SK-N-SH treated with all-trans-retinoic acid at 6 μM for 48 hours (cell line): ENCODE measurements around the gene RAMP1.

Experiments used
- ATAC-seq: fragments of 200-7000 bp; cut with Tn5 transposase; 3 replicates; pipeline ENCODE4 v1.9.1; 2020; ENCODE audit warnings: mild to moderate bottlenecking, moderate library complexity
- ARNTL ChIP-seq: fragments of 450-650 bp; formaldehyde crosslinking; IDR thresholded peaks from 2 replicates; pipeline ENCODE4 v1.5.0; 2020; ENCODE audit warnings: low read depth, mild to moderate bottlenecking, moderate library complexity, borderline replicate concordance
- BACH2 ChIP-seq: fragments of 250-450 bp; sonication (Bioruptor Pico); IDR thresholded peaks from 2 replicates; pipeline ENCODE4 v1.9.0; 2021; ENCODE audit warnings: mild to moderate bottlenecking, borderline replicate concordance
- CREB5 ChIP-seq: fragments of 250-450 bp; sonication (Bioruptor Pico); IDR thresholded peaks from 2 replicates; pipeline ENCODE4 v1.5.1; 2020; ENCODE audit warnings: low read depth, mild to moderate bottlenecking, moderate library complexity
- CSDC2 ChIP-seq: fragments of 250-450 bp; sonication (Bioruptor Pico); IDR thresholded peaks from 2 replicates; pipeline ENCODE4 v1.5.0; 2020; ENCODE audit warnings: mild to moderate bottlenecking, moderate library complexity
- CSRNP3 ChIP-seq: fragments of 250-450 bp; sonication (Bioruptor Pico); IDR thresholded peaks from 2 replicates; pipeline ENCODE4 v1.5.1; 2021; ENCODE audit warnings: mild to moderate bottlenecking, moderate library complexity
- GLIS3 ChIP-seq: fragments of 250-450 bp; sonication (Bioruptor Pico); IDR thresholded peaks from 2 replicates; pipeline ENCODE4 v1.5.0; 2020; ENCODE audit warnings: mild to moderate bottlenecking, moderate library complexity
- ISL1 ChIP-seq: fragments of 250-450 bp; sonication (Bioruptor Pico); IDR thresholded peaks from 2 replicates; pipeline ENCODE4 v2.1.2; 2022; ENCODE audit warnings: mild to moderate bottlenecking, moderate library complexity
- OSR1 ChIP-seq: fragments of 250-450 bp; sonication (Bioruptor Pico); IDR thresholded peaks from 2 replicates; pipeline ENCODE4 v1.8.0; 2022; ENCODE audit warnings: moderate library complexity, mild to moderate bottlenecking, inconsistent platforms
- POU6F1 ChIP-seq: fragments of 250-450 bp; sonication (Bioruptor Pico); IDR thresholded peaks from 2 replicates; pipeline ENCODE4 v1.8.0; 2021; ENCODE audit warnings: low read depth, mild to moderate bottlenecking, moderate library complexity, borderline replicate concordance
- RARB ChIP-seq: fragments of 250-450 bp; sonication (Bioruptor Pico); IDR thresholded peaks from 2 replicates; pipeline ENCODE4 v1.8.0; 2021; ENCODE audit warnings: mild to moderate bottlenecking, moderate library complexity
- SNAI2 ChIP-seq: fragments of 250-450 bp; sonication (Bioruptor Pico); IDR thresholded peaks from 2 replicates; pipeline ENCODE4 v1.5.0; 2020; ENCODE audit warnings: mild to moderate bottlenecking, moderate library complexity
- TCF4 ChIP-seq: fragments of 250-450 bp; sonication (Bioruptor Pico); IDR thresholded peaks from 2 replicates; pipeline ENCODE4 v1.8.0; 2021; ENCODE audit warnings: mild to moderate bottlenecking, moderate library complexity, borderline replicate concordance
- TOX ChIP-seq: fragments of 250-450 bp; sonication (Bioruptor Pico); IDR thresholded peaks from 2 replicates; pipeline ENCODE4 v1.8.0; 2021; ENCODE audit warnings: mild to moderate bottlenecking, moderate library complexity, borderline replicate concordance
- TSHZ2 ChIP-seq: fragments of 250-450 bp; sonication (Bioruptor Pico); IDR thresholded peaks from 2 replicates; pipeline ENCODE4 v1.5.0; 2020; ENCODE audit warnings: mild to moderate bottlenecking, moderate library complexity
- ZNF565 ChIP-seq: fragments of 450-650 bp; formaldehyde crosslinking; conservative IDR thresholded peaks from 2 replicates; pipeline ENCODE4 v1.5.0; 2020; ENCODE audit warnings: low read depth, mild to moderate bottlenecking, moderate library complexity
- ZNF70 ChIP-seq: fragments of 450-650 bp; formaldehyde crosslinking; IDR thresholded peaks from 2 replicates; pipeline ENCODE4 v1.5.0; 2020; ENCODE audit warnings: mild to moderate bottlenecking, moderate library complexity
- ZNF8 ChIP-seq: fragments of 450-650 bp; formaldehyde crosslinking; IDR thresholded peaks from 2 replicates; pipeline ENCODE4 v1.5.0; 2020; ENCODE audit warnings: mild to moderate bottlenecking, moderate library complexity

Gene RAMP1

GRCh38 chr2:237920673-237921072 lies 61.2 kb downstream of the RAMP1 start:
- TF ChIP-seq TCF4 (CRISPR knock-in tag) (no peak), TSHZ2 (no peak), GLIS3 (CRISPR knock-in tag) (no peak), BACH2 (no peak), SNAI2 (CRISPR knock-in tag) (no peak), CSDC2 (CRISPR knock-in tag) (no peak)
- no peak for ATAC-seq

GRCh38 chr2:237921967-237922492 lies 62.6 kb downstream of the RAMP1 start:
- ATAC-seq = no peak
- no peak for TF ChIP-seq POU6F1 (CRISPR knock-in tag)
- no peak for TF ChIP-seq OSR1 (CRISPR knock-in tag)

GRCh38 chr2:237922641-237923361 lies 63.4 kb downstream of the RAMP1 start:
- TF ChIP-seq ARNTL (CRISPR knock-in tag) (no peak), CSDC2 (CRISPR knock-in tag) (no peak), CSRNP3 (no peak), ZNF8 (CRISPR knock-in tag) (no peak), SNAI2 (CRISPR knock-in tag) (no peak), CREB5 (CRISPR knock-in tag) (no peak), TCF4 (CRISPR knock-in tag) (no peak), RARB (CRISPR knock-in tag) (no peak), TOX (CRISPR knock-in tag) (no peak), ZNF70 (CRISPR knock-in tag) (no peak), ISL1 (CRISPR knock-in tag) (no peak)
- ATAC-seq = peak; percentile 50

GRCh38 chr2:237923481-237924163 lies 64.2 kb downstream of the RAMP1 start:
- peak; percentile 99 for ATAC-seq
- TF ChIP-seq TCF4 (CRISPR knock-in tag) (peak; percentile 92; the same call in 1 of the 2 replicates), TSHZ2 (peak; percentile 85; the same call in 1 of the 2 replicates), GLIS3 (CRISPR knock-in tag) (0 out of 2 replicates have a peak, but pooled peaks have one; percentile 58), ZNF565 (CRISPR knock-in tag) (no peak; the same call in 1 of the 2 replicates)
